Testis (tissue), 3 donors: ENCODE measurements around the gene RSKR. TPM values are rescaled to one million over a fixed set of nuclear protein-coding genes. Genes with fewer than 3 reads are reported as not detected.
A peak's percentile ranks its signal among the peaks of the same experiment; 100 is the strongest.

Experiments used
- DNase-seq: peaks from one replicate; pipeline ENCODE4 v3.0.0-alpha.2; 2019
- H3K27ac ChIP-seq, 2 donors: fragments of 200-600 bp; sonication (generic); one replicate each; pipeline ENCODE4 v1.5.1; 2019
- H3K27me3 ChIP-seq: fragments of 200-600 bp; sonication (generic); one replicate; pipeline ENCODE4 v1.5.1; 2019
- H3K36me3 ChIP-seq: fragments of 200-600 bp; sonication (generic); one replicate; pipeline ENCODE4 v1.5.1; 2017; ENCODE audit warnings: low read depth; ENCODE audit errors: missing control alignments
- H3K4me1 ChIP-seq: fragments of 200-600 bp; sonication (generic); one replicate; pipeline ENCODE4 v1.5.1; 2019
- H3K4me3 ChIP-seq, 2 donors: fragments of 200-600 bp; sonication (generic); one replicate each; pipeline ENCODE4 v1.5.1; 2017 to 2019
- H3K9me3 ChIP-seq: fragments of 200-600 bp; sonication (generic); one replicate; pipeline ENCODE4 v1.5.1; 2017
- POLR2A ChIP-seq: fragments of 450-650 bp; IDR thresholded peaks from one replicate; pipeline ENCODE4 v1.6.1; 2017; ENCODE audit warnings: antibody characterized with exemption, mild to moderate bottlenecking, moderate library complexity
- WGBS, 2 donors: methylation state at CpG; one replicate each; pipeline ENCODE4 v1.1.5; 2018; 5-methylcytosine and 5-hydroxymethylcytosine counted together
- intact Hi-C: fragments of 100-400 bp; cut with DNase I; formaldehyde crosslinking; loops from one replicate; pipeline ENCODE4 v1.15.1; 2023; ENCODE audit warnings: low total_unique reads
- polyA plus RNA-seq: library from polyadenylated mRNA; stranded (reverse); fragments of 350-450 nt; fragmentation: Illumina TruSeq; extraction: RNeasy Lipid Tissue Mini Kit (QIAGEN cat#74804); gene quantifications from one replicate; pipeline ENCODE4 v1.2.3, GENCODE V29; 2014; ENCODE audit warnings: low read depth, low replicate concordance; ENCODE audit not compliant: insufficient read depth
- total RNA-seq, 2 donors: library from RNA; depleted of rRNA; stranded (reverse); fragments of >200 nt; gene quantifications; one replicate each; pipeline ENCODE4 v1.2.3, GENCODE V29; 2016
- TF ChIP-seq, protein P1 (sequence below), 3 experiments: fragments of 450-650 bp in 2 of 3; fragments of 200-600 bp in 1 of 3; sonication (generic) in 1 of 3; IDR thresholded peaks; one replicate each; pipeline ENCODE4 v1.5.1; 2016 to 2019; ENCODE audit warnings: antibody characterized with exemption in 3 of 3, mild to moderate bottlenecking in 2 of 3, moderate library complexity in 1 of 3

Gene RSKR
- total and polyA plus RNA-seq, 3 donors from 2014 or later = 18.1 to 41.7 (median 38.0) TPM

DNA sequence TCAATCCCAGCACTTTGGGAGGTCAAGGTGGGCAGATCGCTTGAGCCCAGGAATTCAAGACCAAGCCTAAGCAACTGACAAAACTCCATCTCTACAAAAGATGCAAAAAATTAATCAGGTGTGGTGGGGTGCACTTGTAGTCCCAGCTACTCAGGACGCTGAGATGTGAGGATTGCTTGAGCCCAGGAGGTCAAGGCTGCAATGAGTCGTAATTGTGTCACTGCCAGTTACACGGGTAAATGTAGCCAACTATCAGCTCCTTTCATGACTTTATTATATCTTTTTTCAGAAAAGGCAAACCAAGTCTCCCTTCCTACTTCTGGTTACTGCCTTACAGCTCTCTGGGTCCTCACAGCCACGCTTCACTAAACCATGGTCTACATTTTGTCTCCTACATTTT lies 43.8 kb upstream of the RSKR start:
- TF ChIP-seq, protein P1, sequence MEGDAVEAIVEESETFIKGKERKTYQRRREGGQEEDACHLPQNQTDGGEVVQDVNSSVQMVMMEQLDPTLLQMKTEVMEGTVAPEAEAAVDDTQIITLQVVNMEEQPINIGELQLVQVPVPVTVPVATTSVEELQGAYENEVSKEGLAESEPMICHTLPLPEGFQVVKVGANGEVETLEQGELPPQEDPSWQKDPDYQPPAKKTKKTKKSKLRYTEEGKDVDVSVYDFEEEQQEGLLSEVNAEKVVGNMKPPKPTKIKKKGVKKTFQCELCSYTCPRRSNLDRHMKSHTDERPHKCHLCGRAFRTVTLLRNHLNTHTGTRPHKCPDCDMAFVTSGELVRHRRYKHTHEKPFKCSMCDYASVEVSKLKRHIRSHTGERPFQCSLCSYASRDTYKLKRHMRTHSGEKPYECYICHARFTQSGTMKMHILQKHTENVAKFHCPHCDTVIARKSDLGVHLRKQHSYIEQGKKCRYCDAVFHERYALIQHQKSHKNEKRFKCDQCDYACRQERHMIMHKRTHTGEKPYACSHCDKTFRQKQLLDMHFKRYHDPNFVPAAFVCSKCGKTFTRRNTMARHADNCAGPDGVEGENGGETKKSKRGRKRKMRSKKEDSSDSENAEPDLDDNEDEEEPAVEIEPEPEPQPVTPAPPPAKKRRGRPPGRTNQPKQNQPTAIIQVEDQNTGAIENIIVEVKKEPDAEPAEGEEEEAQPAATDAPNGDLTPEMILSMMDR (IDR thresholded peaks at IDR 0.05) = no peak
- no peak for TF ChIP-seq POLR2A
- Histone ChIP-seq H3K4me3 (no peak overlapping the region), H3K36me3 (no peaks in the 10 kb centered on the region), H3K4me1 (peaks cover 8% of the 10 kb centered on the region), H3K27me3 (no peaks in the 10 kb centered on the region), H3K9me3 (no peaks in the 10 kb centered on the region), H3K27ac (no peak overlapping the region)
- DNase-seq = no peak
- WGBS, 2 donors = 71 to 83% methylated on average over 5 of the region's 5 CpGs
- intact Hi-C loops = no loop called here

DNA sequence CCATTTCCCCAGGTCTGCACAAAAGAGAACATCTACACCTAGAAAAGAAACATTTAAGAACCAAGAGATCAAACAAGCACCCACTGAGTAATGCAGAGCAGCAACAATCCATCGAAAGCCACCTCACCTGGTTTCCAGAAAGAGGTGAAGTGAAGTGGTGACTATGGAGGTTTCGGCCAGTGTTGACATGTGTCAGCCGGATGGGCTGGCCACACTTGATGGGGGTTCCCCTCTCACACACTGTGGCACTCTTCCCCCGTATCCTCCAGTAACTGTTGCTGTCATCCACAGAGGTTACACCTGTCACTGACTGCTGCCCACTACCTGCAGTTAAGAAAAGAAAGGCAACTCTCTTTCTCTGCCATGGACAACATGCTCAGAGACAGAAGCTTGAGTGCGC lies 41.2 kb upstream of the RSKR start:
- TF ChIP-seq POLR2A = no peak
- TF ChIP-seq, protein P1 (IDR thresholded peaks at IDR 0.05) = no peak
- H3K9me3 ChIP-seq = no peaks in the 10 kb centered on the region
- no peak overlapping the region for H3K4me3 ChIP-seq
- H3K36me3 ChIP-seq = no peaks in the 10 kb centered on the region
- H3K4me1 ChIP-seq = no peaks in the 10 kb centered on the region
- H3K27ac ChIP-seq = no peak overlapping the region
- 95% methylated on average over 5 of the region's 5 CpGs for WGBS, 2 donors
- no peak for DNase-seq
- H3K27me3 ChIP-seq = no peaks in the 10 kb centered on the region
- intact Hi-C loops = no loop called here

GRCh38 chr17:28648698-28649097 lies 34.7 kb upstream of the RSKR start:
- Histone ChIP-seq H3K4me1 (peaks cover 24% of the 10 kb centered on the region), H3K36me3 (no peaks in the 10 kb centered on the region), H3K9me3 (no peaks in the 10 kb centered on the region), H3K27ac (no peak overlapping the region), H3K4me3 (no peak overlapping the region), H3K27me3 (no peaks in the 10 kb centered on the region)
- intact Hi-C loops = no loop called here
- 51 to 70% methylated on average over 1 to 2 of the region's 2 CpGs for WGBS, 2 donors
- TF ChIP-seq POLR2A = no peak
- TF ChIP-seq, protein P1 (IDR thresholded peaks at IDR 0.05) = no peak
- DNase-seq = no peak

- 32 to 38% methylated on average over 12 of the region's 12 CpGs for WGBS, 2 donors
- intact Hi-C loops = no loop called here
- H3K4me1 ChIP-seq = peaks cover 28% of the 10 kb centered on the region
- DNase-seq = peak; percentile 74
- H3K27ac ChIP-seq = peak overlapping the region; percentile 89 to 97
- no peak overlapping the region for H3K4me3 ChIP-seq
- H3K27me3 ChIP-seq = no peaks in the 10 kb centered on the region
- no peak for TF ChIP-seq POLR2A
- TF ChIP-seq, protein P1 (IDR thresholded peaks at IDR 0.05) = no peak
- no peaks in the 10 kb centered on the region for H3K9me3 ChIP-seq
- no peaks in the 10 kb centered on the region for H3K36me3 ChIP-seq
Measured at GRCh38 chr17:28646039-28646754, 32.2 kb upstream of the RSKR start.

- Histone ChIP-seq H3K36me3 (no peaks in the 10 kb centered on the region), H3K9me3 (no peaks in the 10 kb centered on the region), H3K4me1 (peaks cover 28% of the 10 kb centered on the region), H3K27ac (peak overlapping the region; percentile 89 to 97), H3K27me3 (no peaks in the 10 kb centered on the region), H3K4me3 (peak overlapping the region; percentile 98 to 99)
- intact Hi-C loops = no loop called here
- peak; percentile 22 for DNase-seq
- 7 to 12% methylated on average over 8 of the region's 8 CpGs for WGBS, 2 donors
- TF ChIP-seq POLR2A = no peak
- TF ChIP-seq, protein P1 (IDR thresholded peaks at IDR 0.05) = no peak
Measured at GRCh38 chr17:28645576-28645939, 31.6 kb upstream of the RSKR start.
